HG03103 (cell line): ENCODE data around the gene FAM53B.
"Not testable (repeated sequence)": the region's sequence is repeated elsewhere in the genome, so short reads cannot be mapped to it uniquely, and the experiment has no call there.

ENCODE experiments used
- ATAC-seq: cut with Tn5 transposase; IDR thresholded peaks from one replicate; pipeline ENCODE4 v1.9.1; 2021; ENCODE audit warnings: low read depth; ENCODE audit not compliant: unreplicated experiment

Gene FAM53B

GRCh38 chr10:124592101-124592500 lies 152.1 kb downstream of the FAM53B start:
- ATAC-seq = no peak

DNA sequence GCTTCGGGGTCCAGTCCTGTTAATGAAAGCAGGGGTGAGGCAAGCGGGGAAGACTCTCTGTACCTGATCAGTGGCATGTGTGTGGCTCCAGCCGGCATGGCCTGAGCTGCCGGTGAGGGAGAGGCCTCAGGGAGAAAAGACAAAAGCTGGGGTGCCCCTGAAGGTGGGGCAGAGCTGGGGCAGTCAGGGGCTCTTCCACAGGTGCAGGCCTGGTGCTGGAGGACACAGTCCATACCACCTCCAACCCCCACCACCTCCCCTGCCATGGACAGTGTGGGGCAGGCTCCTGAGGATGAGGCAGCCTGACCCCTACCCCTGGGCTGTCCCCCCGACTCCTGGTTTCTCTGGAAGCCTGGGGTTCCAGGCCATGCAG lies 153.1 kb downstream of the FAM53B start:
- ATAC-seq = no peak

- ATAC-seq = no peak
These were observed 153.7 kb downstream of the FAM53B start for GRCh38 chr10:124590216-124591122.

DNA sequence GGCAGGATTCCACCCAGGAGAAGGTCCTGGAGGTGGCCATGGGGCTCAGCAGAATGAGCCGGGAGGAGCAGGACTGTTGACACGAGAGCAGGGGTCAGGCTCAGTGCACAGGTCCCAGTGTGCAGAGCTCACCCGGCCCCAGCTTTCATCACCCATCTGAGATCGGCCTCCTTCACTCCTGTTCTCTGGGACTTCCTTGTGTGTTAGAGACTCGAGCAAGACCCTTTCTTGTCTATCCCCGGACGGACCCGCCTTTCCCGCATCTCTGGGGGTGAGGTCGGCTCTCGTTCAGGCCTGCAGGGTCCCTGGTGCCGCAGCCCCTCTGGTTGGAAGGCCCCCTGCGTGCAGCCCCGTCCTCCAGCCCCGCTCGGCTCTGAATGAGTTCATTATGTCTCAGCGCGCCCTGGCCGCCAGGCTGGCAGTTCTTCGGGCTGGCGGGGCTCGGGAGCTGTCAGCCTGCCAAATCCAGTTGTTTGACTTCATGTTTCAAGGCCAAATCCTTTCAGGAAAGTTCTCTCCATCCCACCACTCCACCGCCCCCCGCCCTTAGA lies 154.6 kb downstream of the FAM53B start:
- ATAC-seq = no peak

DNA sequence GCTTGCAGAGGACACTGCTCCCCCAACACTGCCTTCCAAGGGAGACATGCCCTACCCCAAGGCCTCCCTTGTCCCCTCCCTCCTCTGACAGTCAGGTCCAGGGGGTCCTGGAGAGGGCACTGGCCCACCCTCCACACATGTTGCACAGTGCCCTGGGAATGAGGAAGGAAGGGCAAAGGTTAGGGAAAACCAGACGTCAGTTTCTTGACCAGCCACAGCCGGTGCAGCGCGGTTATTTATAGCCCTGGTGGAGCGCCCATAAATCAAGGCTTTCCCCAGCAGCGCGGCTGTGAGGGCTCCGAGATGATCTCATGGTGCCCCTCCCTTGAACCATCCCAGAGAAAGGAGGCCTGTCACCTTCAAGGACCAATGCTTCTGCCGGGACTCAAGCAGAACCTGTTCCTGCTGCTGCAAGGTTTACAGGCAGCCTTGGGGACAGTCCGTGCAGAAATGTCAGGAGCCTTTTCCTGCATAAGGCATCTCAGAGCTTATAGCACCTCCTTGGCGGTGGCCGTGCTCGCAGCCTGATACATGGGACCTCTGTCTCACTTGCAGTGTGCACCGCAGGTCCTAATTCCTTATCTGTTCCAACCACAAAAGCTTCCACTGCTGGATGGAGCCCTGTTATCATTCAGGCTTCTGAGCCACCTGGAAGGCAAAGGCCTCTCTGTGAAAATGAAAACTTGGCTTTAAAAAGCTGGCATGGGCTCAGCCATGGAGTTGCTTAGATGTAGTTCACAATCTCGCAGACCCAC lies 155.3 kb downstream of the FAM53B start:
- no peak for ATAC-seq

DNA sequence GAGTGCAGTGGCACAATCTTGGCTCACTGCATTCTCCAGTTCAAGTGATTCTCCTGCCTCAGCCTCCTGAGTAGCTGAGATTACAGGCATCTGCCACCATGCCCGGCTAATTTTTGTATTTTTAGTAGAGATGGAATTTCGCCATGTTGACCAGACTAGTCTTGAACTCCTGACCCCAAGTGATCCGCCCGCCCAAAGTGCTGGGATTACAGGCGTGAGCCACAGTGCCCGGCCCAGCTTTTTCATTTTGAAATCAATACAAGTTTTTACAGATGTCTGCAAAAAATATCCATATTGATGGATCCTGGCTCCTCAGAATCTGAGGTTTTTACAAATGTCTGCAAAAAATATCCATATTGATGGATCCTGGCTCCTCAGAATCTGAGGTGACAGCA lies 155.8 kb downstream of the FAM53B start:
- ATAC-seq = not testable (repeated sequence)

DNA sequence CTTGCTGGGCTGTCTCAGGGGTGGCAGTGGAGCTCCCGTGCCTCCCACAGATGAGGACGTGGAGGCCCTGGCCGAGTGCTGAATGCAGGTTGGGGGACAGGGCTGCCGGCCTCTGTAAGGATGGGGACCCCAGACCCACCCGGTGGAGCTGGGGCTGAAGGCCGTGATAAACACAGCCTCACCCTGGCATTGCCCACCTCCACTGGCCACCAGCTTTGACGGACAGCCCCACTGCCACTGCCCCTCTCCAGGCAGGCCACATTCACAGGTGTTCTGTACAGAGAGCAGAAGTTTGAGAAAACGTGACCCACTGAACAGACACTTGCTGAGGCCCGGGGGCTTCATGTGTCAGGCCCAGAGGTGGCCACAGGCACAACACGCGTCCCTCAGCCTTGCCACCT lies 156.4 kb downstream of the FAM53B start:
- ATAC-seq = no peak

DNA sequence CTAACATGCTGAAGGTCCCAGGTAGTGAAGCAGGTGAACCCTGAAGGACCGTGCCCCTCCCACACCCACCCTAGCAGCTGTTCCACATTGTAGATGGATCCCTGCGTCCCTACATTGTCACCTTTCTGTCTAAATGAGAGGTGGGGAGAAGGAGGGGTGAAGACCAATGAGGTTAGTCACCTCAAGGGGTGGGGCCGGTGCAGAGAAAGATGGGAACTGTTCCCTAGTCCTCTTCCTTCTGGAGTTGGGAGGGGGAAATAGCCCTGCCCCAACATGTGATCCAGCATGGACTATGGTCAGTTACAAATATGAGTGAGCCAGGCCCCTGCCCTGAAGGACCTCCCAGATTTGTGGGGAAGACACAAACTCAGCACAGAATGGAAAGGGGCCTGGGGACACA lies 158.0 kb downstream of the FAM53B start:
- no peak for ATAC-seq

DNA sequence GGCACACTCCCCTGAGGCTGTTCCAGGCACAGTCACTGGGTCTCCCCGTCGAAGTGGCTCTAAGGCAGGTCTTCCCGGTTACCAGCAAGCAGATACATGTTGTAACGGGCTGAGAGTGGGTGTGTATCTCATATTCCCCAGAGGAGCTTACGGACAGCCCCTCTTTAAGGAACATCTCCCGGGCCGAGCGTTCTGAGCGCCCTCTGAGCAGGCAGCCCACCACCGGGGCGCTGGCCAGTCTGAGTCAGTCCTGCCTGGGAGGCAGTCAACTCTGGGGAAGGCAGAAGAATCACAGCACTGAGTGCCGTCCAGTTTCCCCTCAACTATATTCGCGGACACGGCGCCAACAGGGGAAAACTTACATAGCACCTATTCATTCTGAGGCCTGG lies 165.2 kb downstream of the FAM53B start:
- no peak for ATAC-seq

DNA sequence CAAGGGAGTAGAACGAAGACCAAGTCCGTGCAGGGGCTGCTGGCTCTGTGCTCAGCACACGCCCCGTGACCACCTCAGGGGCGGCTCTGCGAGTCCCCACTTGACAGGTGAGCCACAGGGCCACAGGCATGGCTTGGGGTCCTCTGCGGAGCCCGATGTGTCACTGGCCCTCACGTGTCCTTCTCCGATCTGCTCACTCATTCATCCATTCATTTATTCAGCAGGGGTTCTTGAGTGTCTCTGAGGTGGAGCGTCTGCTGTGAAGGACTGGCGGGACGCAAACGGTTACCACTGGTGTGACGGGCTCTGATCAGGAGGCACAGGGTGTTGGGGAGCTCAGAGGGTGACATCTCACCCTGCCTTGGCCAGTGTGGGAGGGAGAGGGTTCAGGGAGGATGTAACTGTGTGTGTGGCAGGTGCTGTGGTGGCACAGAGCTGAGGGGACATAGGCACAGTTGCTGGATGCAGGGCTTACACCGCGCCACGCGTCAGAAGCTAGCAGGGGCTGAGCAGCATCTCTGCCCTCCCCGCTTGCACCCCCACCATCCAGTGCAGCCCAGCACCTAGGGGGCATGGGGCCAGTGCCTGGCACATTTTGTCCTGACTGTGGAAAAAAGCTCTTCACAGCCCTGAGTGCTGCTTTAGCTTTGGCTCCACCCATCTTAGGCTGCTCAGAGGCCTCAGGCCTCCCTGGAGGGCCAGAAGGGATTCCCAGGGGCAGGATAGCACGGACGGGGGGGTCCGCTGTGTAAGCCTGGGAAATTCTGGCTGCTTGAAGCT lies 165.8 kb downstream of the FAM53B start:
- ATAC-seq = no peak

- no peak for ATAC-seq
These were observed 166.5 kb downstream of the FAM53B start for GRCh38 chr10:124577651-124578050.

GRCh38 chr10:124576526-124577420 lies 167.4 kb downstream of the FAM53B start:
- no peak for ATAC-seq

GRCh38 chr10:124575107-124576035 lies 168.8 kb downstream of the FAM53B start:
- ATAC-seq = no peak

DNA sequence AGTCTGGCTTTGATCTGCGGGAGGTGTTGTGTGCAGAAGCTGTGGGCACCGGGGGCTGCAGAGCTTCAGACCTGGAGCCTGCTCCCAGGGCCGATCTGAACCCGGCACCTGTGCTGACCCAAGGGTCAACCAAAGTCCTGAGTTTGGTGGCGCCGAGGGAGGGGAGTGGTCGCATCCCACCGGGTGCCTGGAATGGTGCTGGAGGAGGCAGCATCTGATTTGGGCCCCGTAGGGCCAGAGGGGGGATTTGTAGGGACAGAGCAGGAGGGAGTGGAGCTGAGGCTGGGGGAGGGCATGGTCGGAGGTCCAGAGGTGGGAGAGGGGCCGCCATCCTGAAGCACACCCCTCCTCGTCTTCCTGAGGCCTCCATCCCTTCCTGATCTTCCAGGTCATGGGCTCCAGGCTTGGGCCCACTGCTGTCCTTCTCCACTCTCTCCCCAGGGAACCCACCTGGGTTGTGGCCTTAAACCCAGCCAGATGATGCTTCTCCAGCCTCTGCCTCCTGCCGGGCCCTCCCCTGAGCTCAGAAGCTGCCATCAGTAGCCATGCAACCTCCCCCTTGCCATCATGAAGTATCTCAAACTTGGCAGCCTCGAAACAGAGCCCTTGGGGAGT lies 169.6 kb downstream of the FAM53B start:
- ATAC-seq = no peak

DNA sequence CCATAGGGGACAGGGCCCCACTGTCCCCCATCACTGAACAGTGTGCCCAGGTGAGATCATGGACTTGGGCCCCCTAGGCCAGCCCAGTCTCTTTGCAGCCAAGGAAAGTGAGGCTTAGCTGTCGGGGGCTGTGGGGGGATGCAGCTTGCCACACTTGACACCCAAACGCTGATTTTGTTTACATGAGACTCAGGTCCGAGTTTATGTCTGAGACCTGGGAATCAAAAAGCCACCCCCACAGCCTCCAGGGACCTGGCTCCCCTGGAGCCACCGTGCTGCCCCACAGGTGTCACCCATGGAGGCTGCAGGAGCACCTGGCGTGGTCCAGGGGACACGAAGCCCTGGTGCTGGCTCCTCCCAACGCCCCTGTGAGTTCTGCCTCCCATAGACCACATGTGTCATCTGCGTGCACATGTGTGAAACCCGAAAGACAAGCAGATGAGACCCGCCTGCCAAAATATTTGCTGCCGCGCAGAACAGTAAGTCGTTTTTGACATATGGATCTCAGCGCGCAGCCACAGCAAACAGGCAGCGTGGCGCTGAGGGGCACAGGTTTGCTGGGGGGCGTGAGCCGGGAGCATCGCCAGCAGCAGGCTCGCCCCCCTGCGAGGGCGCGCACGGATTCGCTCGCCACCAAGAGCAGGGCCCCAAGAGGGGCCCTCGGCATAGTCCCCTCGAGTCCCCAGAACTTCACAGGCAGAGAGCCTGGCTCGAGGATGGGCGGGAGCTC lies 170.3 kb downstream of the FAM53B start:
- no peak for ATAC-seq

GRCh38 chr10:124572751-124573150 lies 171.4 kb downstream of the FAM53B start:
- no peak for ATAC-seq

GRCh38 chr10:124570646-124571045 lies 173.5 kb downstream of the FAM53B start:
- ATAC-seq = no peak
